ENCODE measurements around the gene KIF6.

KIF6 gene

GRCh38 chr6:39357998-39358686 lies 367.1 kb downstream of the KIF6 start:
- H3K4me3 ChIP-seq (replicated peaks in 1 of 2; ENCODE audit: low read depth in 2 of 2, low read length in 2 of 2): no peak overlapping the region
- peak; percentile 77 to 82 for DNase-seq (ENCODE audit: low read depth in 2 of 2)
- TF ChIP-seq CTCF (IDR thresholded peaks at IDR 0.05; ENCODE audit: low read depth, low read length): no peak

GRCh38 chr6:39353698-39354315 lies 371.4 kb downstream of the KIF6 start:
- H3K4me3 ChIP-seq (replicated peaks in 1 of 2; ENCODE audit: low read depth in 2 of 2, low read length in 2 of 2): no peak overlapping the region
- TF ChIP-seq CTCF (IDR thresholded peaks at IDR 0.05; ENCODE audit: low read depth, low read length): no peak
- no peak for DNase-seq (ENCODE audit: low read depth in 2 of 2)

GRCh38 chr6:39350723-39351505 lies 374.3 kb downstream of the KIF6 start:
- DNase-seq (ENCODE audit: low read depth in 2 of 2): no peak
- H3K4me3 ChIP-seq (replicated peaks in 1 of 2; ENCODE audit: low read depth in 2 of 2, low read length in 2 of 2): no peak overlapping the region
- TF ChIP-seq CTCF (IDR thresholded peaks at IDR 0.05; ENCODE audit: low read depth, low read length): no peak

GRCh38 chr6:39348740-39349139 lies 376.5 kb downstream of the KIF6 start:
- TF ChIP-seq CTCF (IDR thresholded peaks at IDR 0.05; ENCODE audit: low read depth, low read length): no peak
- no peak for DNase-seq (ENCODE audit: low read depth in 2 of 2)
- H3K4me3 ChIP-seq (replicated peaks in 1 of 2; ENCODE audit: low read depth in 2 of 2, low read length in 2 of 2): no peak overlapping the region

GRCh38 chr6:39347906-39348585 lies 377.2 kb downstream of the KIF6 start:
- DNase-seq (ENCODE audit: low read depth in 2 of 2): peak; percentile 70 to 72
- no peak overlapping the region for H3K4me3 ChIP-seq (replicated peaks in 1 of 2; ENCODE audit: low read depth in 2 of 2, low read length in 2 of 2)
- peak; percentile 90 for TF ChIP-seq CTCF (IDR thresholded peaks at IDR 0.05; ENCODE audit: low read depth, low read length)

- no peak for TF ChIP-seq CTCF (IDR thresholded peaks at IDR 0.05; ENCODE audit: low read depth, low read length)
- no peak overlapping the region for H3K4me3 ChIP-seq (replicated peaks in 1 of 2; ENCODE audit: low read depth in 2 of 2, low read length in 2 of 2)
- DNase-seq (ENCODE audit: low read depth in 2 of 2): no peak
Measured at GRCh38 chr6:39347206-39347605, 378.0 kb downstream of the KIF6 start.

Data from cardiac fibroblast (primary cell).